ENCODE results near the gene HSP90B1. TPM values are rescaled to one million over a fixed set of nuclear protein-coding genes. Genes with fewer than 3 reads are reported as not detected.

Gene HSP90B1
- total and polyA plus RNA-seq, 2 of the 13 experiments (the other 11 are each of a cell fraction or from before 2014, with no cell fraction given) = 800 to 954 TPM

DNA sequence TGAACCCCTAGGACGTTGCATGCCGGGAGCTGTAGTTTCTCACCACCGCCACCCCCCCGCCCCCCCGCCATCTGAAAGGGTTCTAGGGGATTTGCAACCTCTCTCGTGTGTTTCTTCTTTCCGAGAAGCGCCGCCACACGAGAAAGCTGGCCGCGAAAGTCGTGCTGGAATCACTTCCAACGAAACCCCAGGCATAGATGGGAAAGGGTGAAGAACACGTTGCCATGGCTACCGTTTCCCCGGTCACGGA is 501 bp upstream of the HSP90B1 start (continued):
- TF ChIP-seq, protein P1, sequence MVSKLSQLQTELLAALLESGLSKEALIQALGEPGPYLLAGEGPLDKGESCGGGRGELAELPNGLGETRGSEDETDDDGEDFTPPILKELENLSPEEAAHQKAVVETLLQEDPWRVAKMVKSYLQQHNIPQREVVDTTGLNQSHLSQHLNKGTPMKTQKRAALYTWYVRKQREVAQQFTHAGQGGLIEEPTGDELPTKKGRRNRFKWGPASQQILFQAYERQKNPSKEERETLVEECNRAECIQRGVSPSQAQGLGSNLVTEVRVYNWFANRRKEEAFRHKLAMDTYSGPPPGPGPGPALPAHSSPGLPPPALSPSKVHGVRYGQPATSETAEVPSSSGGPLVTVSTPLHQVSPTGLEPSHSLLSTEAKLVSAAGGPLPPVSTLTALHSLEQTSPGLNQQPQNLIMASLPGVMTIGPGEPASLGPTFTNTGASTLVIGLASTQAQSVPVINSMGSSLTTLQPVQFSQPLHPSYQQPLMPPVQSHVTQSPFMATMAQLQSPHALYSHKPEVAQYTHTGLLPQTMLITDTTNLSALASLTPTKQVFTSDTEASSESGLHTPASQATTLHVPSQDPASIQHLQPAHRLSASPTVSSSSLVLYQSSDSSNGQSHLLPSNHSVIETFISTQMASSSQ (IDR thresholded peaks at IDR 0.05; ENCODE audit: low read depth) = no peak
- TF ChIP-seq, protein P1 (CRISPR knock-in tag; IDR thresholded peaks at IDR 0.05; ENCODE audit: borderline replicate concordance) = no peak
- TF ChIP-seq, protein P2, sequence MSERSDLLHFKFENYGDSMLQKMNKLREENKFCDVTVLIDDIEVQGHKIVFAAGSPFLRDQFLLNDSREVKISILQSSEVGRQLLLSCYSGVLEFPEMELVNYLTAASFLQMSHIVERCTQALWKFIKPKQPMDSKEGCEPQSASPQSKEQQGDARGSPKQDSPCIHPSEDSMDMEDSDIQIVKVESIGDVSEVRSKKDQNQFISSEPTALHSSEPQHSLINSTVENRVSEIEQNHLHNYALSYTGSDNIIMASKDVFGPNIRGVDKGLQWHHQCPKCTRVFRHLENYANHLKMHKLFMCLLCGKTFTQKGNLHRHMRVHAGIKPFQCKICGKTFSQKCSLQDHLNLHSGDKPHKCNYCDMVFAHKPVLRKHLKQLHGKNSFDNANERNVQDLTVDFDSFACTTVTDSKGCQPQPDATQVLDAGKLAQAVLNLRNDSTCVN (CRISPR knock-in tag; IDR thresholded peaks at IDR 0.05; ENCODE audit: borderline replicate concordance) = no peak
- TF ChIP-seq MEIS2 (CRISPR knock-in tag; IDR thresholded peaks at IDR 0.05) (no peak), ZNF263 (CRISPR knock-in tag; IDR thresholded peaks at IDR 0.05) (no peak), ZNF530 (CRISPR knock-in tag; IDR thresholded peaks at IDR 0.05; ENCODE audit: low read depth) (no peak), SIX4 (CRISPR knock-in tag; IDR thresholded peaks at IDR 0.05) (no peak), MAZ (IDR thresholded peaks at IDR 0.05; ENCODE audit: borderline replicate concordance, low read depth, low read length) (no peak), MAZ (CRISPR knock-in tag; IDR thresholded peaks at IDR 0.05; ENCODE audit: low read depth) (no peak), HMG20A (CRISPR knock-in tag; IDR thresholded peaks at IDR 0.05; ENCODE audit: borderline replicate concordance) (no peak), ZFP62 (CRISPR knock-in tag; IDR thresholded peaks at IDR 0.05) (no peak), HCFC1 (IDR thresholded peaks at IDR 0.05; ENCODE audit: low read depth, low read length) (peak; percentile 91), KLF15 (CRISPR knock-in tag; IDR thresholded peaks at IDR 0.05; ENCODE audit: borderline replicate concordance) (no peak), ZNF841 (CRISPR knock-in tag; IDR thresholded peaks at IDR 0.05; ENCODE audit: borderline replicate concordance) (no peak)
- TF ChIP-seq, protein P3, sequence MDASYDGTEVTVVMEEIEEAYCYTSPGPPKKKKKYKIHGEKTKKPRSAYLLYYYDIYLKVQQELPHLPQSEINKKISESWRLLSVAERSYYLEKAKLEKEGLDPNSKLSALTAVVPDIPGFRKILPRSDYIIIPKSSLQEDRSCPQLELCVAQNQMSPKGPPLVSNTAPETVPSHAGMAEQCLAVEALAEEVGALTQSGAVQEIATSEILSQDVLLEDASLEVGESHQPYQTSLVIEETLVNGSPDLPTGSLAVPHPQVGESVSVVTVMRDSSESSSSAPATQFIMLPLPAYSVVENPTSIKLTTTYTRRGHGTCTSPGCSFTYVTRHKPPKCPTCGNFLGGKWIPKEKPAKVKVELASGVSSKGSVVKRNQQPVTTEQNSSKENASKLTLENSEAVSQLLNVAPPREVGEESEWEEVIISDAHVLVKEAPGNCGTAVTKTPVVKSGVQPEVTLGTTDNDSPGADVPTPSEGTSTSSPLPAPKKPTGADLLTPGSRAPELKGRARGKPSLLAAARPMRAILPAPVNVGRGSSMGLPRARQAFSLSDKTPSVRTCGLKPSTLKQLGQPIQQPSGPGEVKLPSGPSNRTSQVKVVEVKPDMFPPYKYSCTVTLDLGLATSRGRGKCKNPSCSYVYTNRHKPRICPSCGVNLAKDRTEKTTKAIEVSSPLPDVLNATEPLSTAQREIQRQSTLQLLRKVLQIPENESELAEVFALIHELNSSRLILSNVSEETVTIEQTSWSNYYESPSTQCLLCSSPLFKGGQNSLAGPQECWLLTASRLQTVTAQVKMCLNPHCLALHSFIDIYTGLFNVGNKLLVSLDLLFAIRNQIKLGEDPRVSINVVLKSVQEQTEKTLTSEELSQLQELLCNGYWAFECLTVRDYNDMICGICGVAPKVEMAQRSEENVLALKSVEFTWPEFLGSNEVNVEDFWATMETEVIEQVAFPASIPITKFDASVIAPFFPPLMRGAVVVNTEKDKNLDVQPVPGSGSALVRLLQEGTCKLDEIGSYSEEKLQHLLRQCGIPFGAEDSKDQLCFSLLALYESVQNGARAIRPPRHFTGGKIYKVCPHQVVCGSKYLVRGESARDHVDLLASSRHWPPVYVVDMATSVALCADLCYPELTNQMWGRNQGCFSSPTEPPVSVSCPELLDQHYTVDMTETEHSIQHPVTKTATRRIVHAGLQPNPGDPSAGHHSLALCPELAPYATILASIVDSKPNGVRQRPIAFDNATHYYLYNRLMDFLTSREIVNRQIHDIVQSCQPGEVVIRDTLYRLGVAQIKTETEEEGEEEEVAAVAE (CRISPR knock-in tag; IDR thresholded peaks at IDR 0.05; ENCODE audit: borderline replicate concordance) = no peak
- TF ChIP-seq, protein P4, sequence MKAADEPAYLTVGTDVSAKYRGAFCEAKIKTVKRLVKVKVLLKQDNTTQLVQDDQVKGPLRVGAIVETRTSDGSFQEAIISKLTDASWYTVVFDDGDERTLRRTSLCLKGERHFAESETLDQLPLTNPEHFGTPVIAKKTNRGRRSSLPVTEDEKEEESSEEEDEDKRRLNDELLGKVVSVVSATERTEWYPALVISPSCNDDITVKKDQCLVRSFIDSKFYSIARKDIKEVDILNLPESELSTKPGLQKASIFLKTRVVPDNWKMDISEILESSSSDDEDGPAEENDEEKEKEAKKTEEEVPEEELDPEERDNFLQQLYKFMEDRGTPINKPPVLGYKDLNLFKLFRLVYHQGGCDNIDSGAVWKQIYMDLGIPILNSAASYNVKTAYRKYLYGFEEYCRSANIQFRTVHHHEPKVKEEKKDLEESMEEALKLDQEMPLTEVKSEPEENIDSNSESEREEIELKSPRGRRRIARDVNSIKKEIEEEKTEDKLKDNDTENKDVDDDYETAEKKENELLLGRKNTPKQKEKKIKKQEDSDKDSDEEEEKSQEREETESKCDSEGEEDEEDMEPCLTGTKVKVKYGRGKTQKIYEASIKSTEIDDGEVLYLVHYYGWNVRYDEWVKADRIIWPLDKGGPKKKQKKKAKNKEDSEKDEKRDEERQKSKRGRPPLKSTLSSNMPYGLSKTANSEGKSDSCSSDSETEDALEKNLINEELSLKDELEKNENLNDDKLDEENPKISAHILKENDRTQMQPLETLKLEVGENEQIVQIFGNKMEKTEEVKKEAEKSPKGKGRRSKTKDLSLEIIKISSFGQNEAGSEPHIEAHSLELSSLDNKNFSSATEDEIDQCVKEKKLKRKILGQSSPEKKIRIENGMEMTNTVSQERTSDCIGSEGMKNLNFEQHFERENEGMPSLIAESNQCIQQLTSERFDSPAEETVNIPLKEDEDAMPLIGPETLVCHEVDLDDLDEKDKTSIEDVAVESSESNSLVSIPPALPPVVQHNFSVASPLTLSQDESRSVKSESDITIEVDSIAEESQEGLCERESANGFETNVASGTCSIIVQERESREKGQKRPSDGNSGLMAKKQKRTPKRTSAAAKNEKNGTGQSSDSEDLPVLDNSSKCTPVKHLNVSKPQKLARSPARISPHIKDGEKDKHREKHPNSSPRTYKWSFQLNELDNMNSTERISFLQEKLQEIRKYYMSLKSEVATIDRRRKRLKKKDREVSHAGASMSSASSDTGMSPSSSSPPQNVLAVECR (CRISPR knock-in tag; IDR thresholded peaks at IDR 0.05; ENCODE audit: borderline replicate concordance) = 0 out of 2 replicates have a peak, but pooled peaks have one; percentile 65
